ENCODE data around the gene PALS2. TPM values are rescaled to one million over a fixed set of nuclear protein-coding genes. Genes with fewer than 3 reads are reported as not detected.

PALS2 gene
- total RNA-seq, 2 experiments from 2014 or later: 26.3 to 75.9 TPM

DNA sequence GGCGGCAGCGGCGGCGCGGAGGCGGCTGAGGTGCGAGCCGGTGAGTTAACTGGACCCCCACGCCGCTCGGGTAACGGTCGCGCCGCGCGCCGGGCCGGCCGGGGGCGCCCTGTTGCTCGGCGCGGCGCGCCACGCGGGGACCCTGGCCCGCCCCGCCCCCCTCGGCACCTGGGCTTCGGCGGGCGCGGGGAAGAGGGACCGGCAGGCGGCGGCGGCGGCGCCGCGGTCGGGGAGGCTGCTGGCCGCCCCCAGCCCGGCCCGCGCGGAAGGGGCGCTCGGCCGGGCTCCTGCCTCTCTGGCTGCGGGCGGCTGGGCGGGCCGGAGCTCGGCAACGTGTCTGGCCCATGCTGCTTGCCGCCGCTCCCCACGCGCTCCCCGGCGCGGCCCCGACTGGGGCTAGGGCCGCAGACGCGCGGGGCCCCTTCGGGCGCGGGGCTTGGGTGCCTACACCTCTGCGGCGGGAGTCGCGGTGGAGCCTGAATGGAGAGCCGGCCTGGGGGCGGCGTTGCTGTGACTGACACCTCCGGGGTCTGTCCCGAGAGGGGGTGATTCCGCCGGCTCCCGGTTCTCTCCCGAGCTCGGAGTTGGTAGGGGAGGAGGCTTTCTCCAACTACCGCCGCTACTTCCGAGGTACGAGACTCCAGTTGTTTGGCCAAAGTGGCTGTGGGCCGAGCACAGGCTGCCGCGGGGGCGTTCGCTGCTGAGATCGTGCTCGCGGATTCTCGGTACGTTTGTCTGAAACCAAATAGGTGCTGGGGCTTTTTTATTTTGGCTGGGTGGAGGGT, 494 bp downstream of the PALS2 start:
- H3K79me2 ChIP-seq (ENCODE audit: insufficient read depth, low read depth, low read length): peaks cover 49% of the 10 kb centered on the region
- peaks cover 43% of the 10 kb centered on the region for H4K20me1 ChIP-seq (ENCODE audit: insufficient read depth, low read length)
- no TSS peak for BruUV-seq (replicated peaks)
- H3K9me2 ChIP-seq (ENCODE audit: insufficient read depth, low read length): no peaks in the 10 kb centered on the region
- no peaks in the 10 kb centered on the region for H3K9me3 ChIP-seq (ENCODE audit: low read length)
- ChIA-PET POLR2A (interaction anchor here (0.6 to 1.9 kb wide), 7 partner anchors 14 to 261 kb away, joined by 3 to 7 read pairs (median 3); no protein-coding TSS in a partner anchor), CTCF (ENCODE audit: unreplicated experiment) (interaction anchor here (0.6 kb wide), 1 partner anchor 142 kb away, joined by 6 read pairs; no protein-coding TSS in a partner anchor)
- intact Hi-C loops (cut with micrococcal nuclease; ENCODE audit: unreplicated experiment): loop anchor here (2.0 to 10.0 kb wide), 5 partner anchors 145 to 1029 kb away; no protein-coding TSS in a partner anchor
- peaks cover 42% of the 10 kb centered on the region for H3K4me1 ChIP-seq (ENCODE audit: insufficient read depth, low read length, poor library complexity, severe bottlenecking)
- H3K36me3 ChIP-seq (ENCODE audit: insufficient read depth, low read length): no peaks in the 10 kb centered on the region
- peak overlapping the region; percentile 96 for H3K4me3 ChIP-seq (ENCODE audit: low read depth, low read length, poor library complexity, severe bottlenecking)
- peak overlapping the region; percentile 64 for H3K27ac ChIP-seq (ENCODE audit: low read depth, low read length, poor library complexity, severe bottlenecking)
- H3K4me2 ChIP-seq (ENCODE audit: low read length): peak overlapping the region; percentile 90
- H2AFZ ChIP-seq (ENCODE audit: low read length): peak overlapping the region; percentile 63; the same call in 1 of the 2 replicates
- TF ChIP-seq EZH2phosphoT487 (IDR thresholded peaks at IDR 0.05; ENCODE audit: borderline replicate concordance, low read depth, low read length): no peak
- TF ChIP-seq, protein P1, sequence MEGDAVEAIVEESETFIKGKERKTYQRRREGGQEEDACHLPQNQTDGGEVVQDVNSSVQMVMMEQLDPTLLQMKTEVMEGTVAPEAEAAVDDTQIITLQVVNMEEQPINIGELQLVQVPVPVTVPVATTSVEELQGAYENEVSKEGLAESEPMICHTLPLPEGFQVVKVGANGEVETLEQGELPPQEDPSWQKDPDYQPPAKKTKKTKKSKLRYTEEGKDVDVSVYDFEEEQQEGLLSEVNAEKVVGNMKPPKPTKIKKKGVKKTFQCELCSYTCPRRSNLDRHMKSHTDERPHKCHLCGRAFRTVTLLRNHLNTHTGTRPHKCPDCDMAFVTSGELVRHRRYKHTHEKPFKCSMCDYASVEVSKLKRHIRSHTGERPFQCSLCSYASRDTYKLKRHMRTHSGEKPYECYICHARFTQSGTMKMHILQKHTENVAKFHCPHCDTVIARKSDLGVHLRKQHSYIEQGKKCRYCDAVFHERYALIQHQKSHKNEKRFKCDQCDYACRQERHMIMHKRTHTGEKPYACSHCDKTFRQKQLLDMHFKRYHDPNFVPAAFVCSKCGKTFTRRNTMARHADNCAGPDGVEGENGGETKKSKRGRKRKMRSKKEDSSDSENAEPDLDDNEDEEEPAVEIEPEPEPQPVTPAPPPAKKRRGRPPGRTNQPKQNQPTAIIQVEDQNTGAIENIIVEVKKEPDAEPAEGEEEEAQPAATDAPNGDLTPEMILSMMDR (conservative IDR thresholded peaks at IDR 0.05; ENCODE audit: low read length): no peak
- DNase-seq (ENCODE audit: low spot score): peak; percentile 70

- ChIA-PET POLR2A (interaction anchor here (0.6 to 1.9 kb wide), 6 partner anchors 25 to 496 kb away, joined by 3 to 7 read pairs (median 4); no protein-coding TSS in a partner anchor), CTCF (ENCODE audit: unreplicated experiment) (interaction anchor here (0.6 kb wide), 1 partner anchor 141 kb away, joined by 6 read pairs; no protein-coding TSS in a partner anchor)
- no peaks in the 10 kb centered on the region for H3K9me3 ChIP-seq (ENCODE audit: low read length)
- peak overlapping the region; percentile 64 for H3K27ac ChIP-seq (ENCODE audit: low read depth, low read length, poor library complexity, severe bottlenecking)
- peaks cover 49% of the 10 kb centered on the region for H4K20me1 ChIP-seq (ENCODE audit: insufficient read depth, low read length)
- peak overlapping the region; percentile 90 for H3K4me2 ChIP-seq (ENCODE audit: low read length)
- H3K4me1 ChIP-seq (ENCODE audit: insufficient read depth, low read length, poor library complexity, severe bottlenecking): peaks cover 49% of the 10 kb centered on the region
- H3K36me3 ChIP-seq (ENCODE audit: insufficient read depth, low read length): no peaks in the 10 kb centered on the region
- intact Hi-C loops (cut with micrococcal nuclease; ENCODE audit: unreplicated experiment): loop anchor here (2.0 to 10.0 kb wide), 5 partner anchors 144 to 1030 kb away; no protein-coding TSS in a partner anchor
- H3K4me3 ChIP-seq (ENCODE audit: low read depth, low read length, poor library complexity, severe bottlenecking): peak overlapping the region; percentile 96
- DNase-seq (ENCODE audit: low spot score): no peak
- BruUV-seq (replicated peaks): no TSS peak
- H2AFZ ChIP-seq (ENCODE audit: low read length): peak overlapping the region; percentile 63; the same call in 1 of the 2 replicates
- TF ChIP-seq, protein P1 (conservative IDR thresholded peaks at IDR 0.05; ENCODE audit: low read length): no peak
- TF ChIP-seq EZH2phosphoT487 (IDR thresholded peaks at IDR 0.05; ENCODE audit: borderline replicate concordance, low read depth, low read length): no peak
- H3K79me2 ChIP-seq (ENCODE audit: insufficient read depth, low read depth, low read length): peaks cover 55% of the 10 kb centered on the region
- no peaks in the 10 kb centered on the region for H3K9me2 ChIP-seq (ENCODE audit: insufficient read depth, low read length)
These were observed 1.1 kb downstream of the PALS2 start for GRCh38 chr7:24574386-24574785.
